H1 (cell line): ENCODE measurements around the gene KCNC2. TPM values are rescaled to one million over a fixed set of nuclear protein-coding genes. Genes with fewer than 3 reads are reported as not detected.

ENCODE experiments used
- RAD21 ChIP-seq, 2 experiments: IDR thresholded peaks in 1 of 2; conservative IDR thresholded peaks in 1 of 2; 2 replicates each; pipeline ENCODE4 v1.6.1; 2011; ENCODE audit warnings: low read depth in 2 of 2, low read length in 2 of 2, improper control_type of control experiment in 1 of 2, inconsistent platforms in 1 of 2, mild to moderate bottlenecking in 1 of 2, moderate library complexity in 1 of 2
- RNF2 ChIP-seq: fragments of 200-900, 300-1000 bp; sonication (generic); IDR thresholded peaks from 2 replicates; pipeline ENCODE4 v1.7.1; 2016; ENCODE audit warnings: borderline replicate concordance, low read depth, mild to moderate bottlenecking, antibody characterized with exemption, low read length; ENCODE audit not compliant: poor library complexity, severe bottlenecking; ENCODE audit errors: missing control alignments
- SRF ChIP-seq: IDR thresholded peaks from 2 replicates; pipeline ENCODE4 v1.6.1; 2011; ENCODE audit warnings: mild to moderate bottlenecking, low read depth, low read length, moderate library complexity
- polyA plus RNA-seq, 7 experiments: library from polyadenylated mRNA; depleted of rRNA in 3 of 7; stranded (reverse) in 5 of 7; unstranded in 2 of 7; fragments of >200 nt in 5 of 7; fragments of 200-250 nt in 2 of 7; gene quantifications; 1 replicate in 5 of 7; 2 replicates in 1 of 7; 4 replicates in 1 of 7; pipeline versions ENCODE4 v1.2.1 to v1.2.3, GENCODE V29; 2011 to 2013; ENCODE audit warnings: missing spikeins in 2 of 7, mixed read lengths in 2 of 7
- total RNA-seq: library from RNA; stranded (reverse); fragmentation: NEBNext Ultra II Directional; extraction: Animal tissue kit (Norgen Biotek cat#: 25700); gene quantifications from 2 replicates; pipeline ENCODE4 v1.2.1, GENCODE V29; 2021
- TF ChIP-seq, protein P1 (sequence below): fragments of 300-600 bp; sonication (generic); IDR thresholded peaks from 2 replicates; pipeline ENCODE4 v1.7.1; 2012; ENCODE audit warnings: low read length, moderate library complexity, mild to moderate bottlenecking, inconsistent platforms; ENCODE audit not compliant: insufficient replicate concordance

The KCNC2 gene
- total and polyA plus RNA-seq, 2 of the 8 experiments (the other 6 are each of a cell fraction or from before 2014, with no cell fraction given) = 0.03 TPM; not detected in 1

GRCh38 chr12:75170640-75171185 is 38.9 kb downstream of the KCNC2 start (continued):
- TF ChIP-seq, protein P1, sequence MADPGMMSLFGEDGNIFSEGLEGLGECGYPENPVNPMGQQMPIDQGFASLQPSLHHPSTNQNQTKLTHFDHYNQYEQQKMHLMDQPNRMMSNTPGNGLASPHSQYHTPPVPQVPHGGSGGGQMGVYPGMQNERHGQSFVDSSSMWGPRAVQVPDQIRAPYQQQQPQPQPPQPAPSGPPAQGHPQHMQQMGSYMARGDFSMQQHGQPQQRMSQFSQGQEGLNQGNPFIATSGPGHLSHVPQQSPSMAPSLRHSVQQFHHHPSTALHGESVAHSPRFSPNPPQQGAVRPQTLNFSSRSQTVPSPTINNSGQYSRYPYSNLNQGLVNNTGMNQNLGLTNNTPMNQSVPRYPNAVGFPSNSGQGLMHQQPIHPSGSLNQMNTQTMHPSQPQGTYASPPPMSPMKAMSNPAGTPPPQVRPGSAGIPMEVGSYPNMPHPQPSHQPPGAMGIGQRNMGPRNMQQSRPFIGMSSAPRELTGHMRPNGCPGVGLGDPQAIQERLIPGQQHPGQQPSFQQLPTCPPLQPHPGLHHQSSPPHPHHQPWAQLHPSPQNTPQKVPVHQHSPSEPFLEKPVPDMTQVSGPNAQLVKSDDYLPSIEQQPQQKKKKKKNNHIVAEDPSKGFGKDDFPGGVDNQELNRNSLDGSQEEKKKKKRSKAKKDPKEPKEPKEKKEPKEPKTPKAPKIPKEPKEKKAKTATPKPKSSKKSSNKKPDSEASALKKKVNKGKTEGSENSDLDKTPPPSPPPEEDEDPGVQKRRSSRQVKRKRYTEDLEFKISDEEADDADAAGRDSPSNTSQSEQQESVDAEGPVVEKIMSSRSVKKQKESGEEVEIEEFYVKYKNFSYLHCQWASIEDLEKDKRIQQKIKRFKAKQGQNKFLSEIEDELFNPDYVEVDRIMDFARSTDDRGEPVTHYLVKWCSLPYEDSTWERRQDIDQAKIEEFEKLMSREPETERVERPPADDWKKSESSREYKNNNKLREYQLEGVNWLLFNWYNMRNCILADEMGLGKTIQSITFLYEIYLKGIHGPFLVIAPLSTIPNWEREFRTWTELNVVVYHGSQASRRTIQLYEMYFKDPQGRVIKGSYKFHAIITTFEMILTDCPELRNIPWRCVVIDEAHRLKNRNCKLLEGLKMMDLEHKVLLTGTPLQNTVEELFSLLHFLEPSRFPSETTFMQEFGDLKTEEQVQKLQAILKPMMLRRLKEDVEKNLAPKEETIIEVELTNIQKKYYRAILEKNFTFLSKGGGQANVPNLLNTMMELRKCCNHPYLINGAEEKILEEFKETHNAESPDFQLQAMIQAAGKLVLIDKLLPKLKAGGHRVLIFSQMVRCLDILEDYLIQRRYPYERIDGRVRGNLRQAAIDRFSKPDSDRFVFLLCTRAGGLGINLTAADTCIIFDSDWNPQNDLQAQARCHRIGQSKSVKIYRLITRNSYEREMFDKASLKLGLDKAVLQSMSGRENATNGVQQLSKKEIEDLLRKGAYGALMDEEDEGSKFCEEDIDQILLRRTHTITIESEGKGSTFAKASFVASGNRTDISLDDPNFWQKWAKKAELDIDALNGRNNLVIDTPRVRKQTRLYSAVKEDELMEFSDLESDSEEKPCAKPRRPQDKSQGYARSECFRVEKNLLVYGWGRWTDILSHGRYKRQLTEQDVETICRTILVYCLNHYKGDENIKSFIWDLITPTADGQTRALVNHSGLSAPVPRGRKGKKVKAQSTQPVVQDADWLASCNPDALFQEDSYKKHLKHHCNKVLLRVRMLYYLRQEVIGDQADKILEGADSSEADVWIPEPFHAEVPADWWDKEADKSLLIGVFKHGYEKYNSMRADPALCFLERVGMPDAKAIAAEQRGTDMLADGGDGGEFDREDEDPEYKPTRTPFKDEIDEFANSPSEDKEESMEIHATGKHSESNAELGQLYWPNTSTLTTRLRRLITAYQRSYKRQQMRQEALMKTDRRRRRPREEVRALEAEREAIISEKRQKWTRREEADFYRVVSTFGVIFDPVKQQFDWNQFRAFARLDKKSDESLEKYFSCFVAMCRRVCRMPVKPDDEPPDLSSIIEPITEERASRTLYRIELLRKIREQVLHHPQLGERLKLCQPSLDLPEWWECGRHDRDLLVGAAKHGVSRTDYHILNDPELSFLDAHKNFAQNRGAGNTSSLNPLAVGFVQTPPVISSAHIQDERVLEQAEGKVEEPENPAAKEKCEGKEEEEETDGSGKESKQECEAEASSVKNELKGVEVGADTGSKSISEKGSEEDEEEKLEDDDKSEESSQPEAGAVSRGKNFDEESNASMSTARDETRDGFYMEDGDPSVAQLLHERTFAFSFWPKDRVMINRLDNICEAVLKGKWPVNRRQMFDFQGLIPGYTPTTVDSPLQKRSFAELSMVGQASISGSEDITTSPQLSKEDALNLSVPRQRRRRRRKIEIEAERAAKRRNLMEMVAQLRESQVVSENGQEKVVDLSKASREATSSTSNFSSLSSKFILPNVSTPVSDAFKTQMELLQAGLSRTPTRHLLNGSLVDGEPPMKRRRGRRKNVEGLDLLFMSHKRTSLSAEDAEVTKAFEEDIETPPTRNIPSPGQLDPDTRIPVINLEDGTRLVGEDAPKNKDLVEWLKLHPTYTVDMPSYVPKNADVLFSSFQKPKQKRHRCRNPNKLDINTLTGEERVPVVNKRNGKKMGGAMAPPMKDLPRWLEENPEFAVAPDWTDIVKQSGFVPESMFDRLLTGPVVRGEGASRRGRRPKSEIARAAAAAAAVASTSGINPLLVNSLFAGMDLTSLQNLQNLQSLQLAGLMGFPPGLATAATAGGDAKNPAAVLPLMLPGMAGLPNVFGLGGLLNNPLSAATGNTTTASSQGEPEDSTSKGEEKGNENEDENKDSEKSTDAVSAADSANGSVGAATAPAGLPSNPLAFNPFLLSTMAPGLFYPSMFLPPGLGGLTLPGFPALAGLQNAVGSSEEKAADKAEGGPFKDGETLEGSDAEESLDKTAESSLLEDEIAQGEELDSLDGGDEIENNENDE = no peak
- TF ChIP-seq RAD21 (IDR thresholded peaks at IDR 0.05 in 1 of 2, conservative IDR thresholded peaks at IDR 0.05 in 1 of 2; ENCODE audit: low read depth in 2 of 2, low read length in 2 of 2) (no peak), RNF2 (no peak), SRF (no peak)
- TF ChIP-seq, all 59 proteins: peak for 0
